ENCODE results near the gene PARD3B. TPM values are rescaled to one million over a fixed set of nuclear protein-coding genes. Genes with fewer than 3 reads are reported as not detected.

Gene PARD3B
- total RNA-seq, 1 experiment from 2014 or later: 2.0 TPM

- no peak overlapping the region for H3K9ac ChIP-seq (ENCODE audit: low read length)
- no peaks in the 10 kb centered on the region for H3K4me1 ChIP-seq (ENCODE audit: control insufficient read depth in 1 of 2, insufficient read depth in 2 of 2, low read length in 2 of 2)
- H3K27ac ChIP-seq (ENCODE audit: low read depth, low read length): no peak overlapping the region
- H2AFZ ChIP-seq (ENCODE audit: low read depth, low read length, poor library complexity, severe bottlenecking): no peak overlapping the region
- ChIA-PET RAD21 (ENCODE audit: low non-redundant PET in 1 of 2, low total read pairs in 2 of 2, uncharacterized antibody in 2 of 2, unreplicated experiment in 2 of 2) (no interaction called here), POLR2A (no interaction called here), CTCF (no interaction called here)
- H3K79me2 ChIP-seq (ENCODE audit: insufficient read depth, low read length): no peaks in the 10 kb centered on the region
- H4K20me1 ChIP-seq (ENCODE audit: insufficient read depth): no peaks in the 10 kb centered on the region
- no peak overlapping the region for H3K4me3 ChIP-seq (replicated peaks in 1 of 2; ENCODE audit: low read depth in 1 of 2, low read length in 2 of 2)
- TF ChIP-seq, protein P1, sequence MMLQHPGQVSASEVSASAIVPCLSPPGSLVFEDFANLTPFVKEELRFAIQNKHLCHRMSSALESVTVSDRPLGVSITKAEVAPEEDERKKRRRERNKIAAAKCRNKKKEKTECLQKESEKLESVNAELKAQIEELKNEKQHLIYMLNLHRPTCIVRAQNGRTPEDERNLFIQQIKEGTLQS (IDR thresholded peaks at IDR 0.05): no peak
- TF ChIP-seq ELF1 (IDR thresholded peaks at IDR 0.05; ENCODE audit: borderline replicate concordance, low read depth): no peak
- no peak for TF ChIP-seq SP1 (IDR thresholded peaks at IDR 0.05; ENCODE audit: low read depth)
- DNase-seq (ENCODE audit: low read depth, low spot score) (no peak), ATAC-seq (no peak)
- BruUV-seq (replicated peaks): no TSS peak
- no peaks in the 10 kb centered on the region for H3K9me3 ChIP-seq (ENCODE audit: control insufficient read depth in 1 of 2, insufficient read depth in 1 of 2, low read depth in 1 of 2, low read length in 2 of 2)
- no peaks in the 10 kb centered on the region for H3K36me3 ChIP-seq (ENCODE audit: control insufficient read depth in 1 of 2, insufficient read depth in 2 of 2, low read length in 2 of 2)
- H3K27me3 ChIP-seq (ENCODE audit: insufficient read depth, low read length): no peaks in the 10 kb centered on the region
- intact Hi-C loops (cut with micrococcal nuclease): no loop called here
- no peak overlapping the region for H3K4me2 ChIP-seq (ENCODE audit: low read length)
- no peaks in the 10 kb centered on the region for H3K9me2 ChIP-seq (ENCODE audit: insufficient read depth)
These were observed 644.0 kb downstream of the PARD3B start for GRCh38 chr2:205189301-205189700.

DNA sequence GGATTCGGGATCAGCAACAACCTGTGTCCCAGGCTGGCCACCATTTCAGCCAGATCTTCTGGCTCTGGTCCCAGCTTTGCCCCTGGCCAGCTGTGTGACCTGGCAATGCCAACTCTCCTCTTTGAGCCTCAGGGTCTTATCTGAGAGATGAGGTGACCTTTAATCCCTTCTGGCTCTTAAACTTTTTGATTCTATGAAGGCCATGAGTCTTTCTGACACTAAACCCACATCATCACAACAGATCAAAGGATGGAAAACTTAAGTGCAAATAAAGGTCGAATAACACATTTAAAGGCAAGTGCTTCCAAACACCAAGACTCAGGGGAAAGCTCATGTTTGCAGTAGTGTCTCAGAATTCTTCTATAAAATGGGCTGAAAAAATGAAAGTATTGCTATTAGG is 645.3 kb downstream of the PARD3B start:
- intact Hi-C loops (cut with micrococcal nuclease): no loop called here
- ATAC-seq: no peak
- RAD21 ChIA-PET (ENCODE audit: low non-redundant PET in 1 of 2, low total read pairs in 2 of 2, uncharacterized antibody in 2 of 2, unreplicated experiment in 2 of 2): no interaction called here

More for the DNA sequence above, 645.3 kb downstream of the PARD3B start:
- Histone ChIP-seq H2AFZ (ENCODE audit: low read depth, low read length, poor library complexity, severe bottlenecking) (no peak overlapping the region), H3K4me2 (ENCODE audit: low read length) (no peak overlapping the region), H3K9me3 (ENCODE audit: control insufficient read depth in 1 of 2, insufficient read depth in 1 of 2, low read depth in 1 of 2, low read length in 2 of 2) (no peaks in the 10 kb centered on the region), H3K9me2 (ENCODE audit: insufficient read depth) (no peaks in the 10 kb centered on the region), H3K36me3 (ENCODE audit: control insufficient read depth in 1 of 2, insufficient read depth in 2 of 2, low read length in 2 of 2) (no peaks in the 10 kb centered on the region), H3K79me2 (ENCODE audit: insufficient read depth, low read length) (no peaks in the 10 kb centered on the region), H3K9ac (ENCODE audit: low read length) (no peak overlapping the region), H4K20me1 (ENCODE audit: insufficient read depth) (no peaks in the 10 kb centered on the region), H3K27ac (ENCODE audit: low read depth, low read length) (no peak overlapping the region), H3K4me1 (ENCODE audit: control insufficient read depth in 1 of 2, insufficient read depth in 2 of 2, low read length in 2 of 2) (no peaks in the 10 kb centered on the region), H3K27me3 (ENCODE audit: insufficient read depth, low read length) (no peaks in the 10 kb centered on the region), H3K4me3 (replicated peaks in 1 of 2; ENCODE audit: low read depth in 1 of 2, low read length in 2 of 2) (no peak overlapping the region)
- BruUV-seq (replicated peaks): no TSS peak
- no peak for TF ChIP-seq POLR2AphosphoS5 (IDR thresholded peaks at IDR 0.05; ENCODE audit: low read depth, low read length)
- ChIA-PET POLR2A (no interaction called here), CTCF (no interaction called here)
- no peak for DNase-seq (ENCODE audit: low read depth, low spot score)
